ENCODE data around the gene TRABD2B.

GRCh38 chr1:47950471-47950870 lies 46.7 kb downstream of the TRABD2B start:
- TF ChIP-seq CTCF (IDR thresholded peaks at IDR 0.05): no peak
- TF ChIP-seq POLR2A (IDR thresholded peaks at IDR 0.05): no peak

Data from lower leg skin (tissue), 3 donors.